Astrocyte of the spinal cord (primary cell): ENCODE results near the gene TRPM8.
"Not testable (repeated sequence)": the region's sequence is repeated elsewhere in the genome, so short reads cannot be mapped to it uniquely, and the experiment has no call there.

Experiments used
- DNase-seq: peaks from one replicate; pipeline ENCODE4 v3.0.0; 2011; ENCODE audit warnings: low read depth, low spot score
- H3K4me3 ChIP-seq: 2 replicates; pipeline ENCODE4 v1.5.1; 2011; ENCODE audit warnings: low read depth, mild to moderate bottlenecking, low read length, moderate library complexity
- in situ Hi-C: cut with HindIII; loops from 2 replicates; pipeline ENCODE4 v1.10.0; 2017; ENCODE audit warnings: low sequenced_read_pairs
- TF ChIP-seq, protein P1 (sequence below): IDR thresholded peaks from 2 replicates; pipeline ENCODE4 v1.5.1; 2012; ENCODE audit warnings: low read depth, mild to moderate bottlenecking, low read length, inconsistent platforms

The TRPM8 gene

DNA sequence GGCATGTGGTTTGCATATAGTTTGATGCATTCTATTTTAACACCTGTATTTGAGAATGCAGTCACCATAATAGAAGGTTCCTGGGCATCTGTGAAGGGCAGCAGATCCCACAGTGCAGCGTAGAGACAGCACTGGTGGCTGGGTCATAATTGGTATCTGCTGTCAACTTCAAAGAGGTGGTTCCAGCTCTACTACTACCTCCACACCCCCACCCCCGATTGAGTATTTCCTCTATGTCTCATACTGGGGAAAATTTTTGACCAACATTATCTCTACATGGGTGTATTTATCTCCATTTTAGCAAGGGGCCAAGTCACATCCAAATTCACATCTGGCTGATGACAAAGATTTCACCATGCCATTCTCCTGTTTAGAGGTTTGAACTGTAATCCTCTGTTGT, 43.0 kb downstream of the TRPM8 start:
- in situ Hi-C loops, result no loop called here
- no peak for DNase-seq
- TF ChIP-seq, protein P1, sequence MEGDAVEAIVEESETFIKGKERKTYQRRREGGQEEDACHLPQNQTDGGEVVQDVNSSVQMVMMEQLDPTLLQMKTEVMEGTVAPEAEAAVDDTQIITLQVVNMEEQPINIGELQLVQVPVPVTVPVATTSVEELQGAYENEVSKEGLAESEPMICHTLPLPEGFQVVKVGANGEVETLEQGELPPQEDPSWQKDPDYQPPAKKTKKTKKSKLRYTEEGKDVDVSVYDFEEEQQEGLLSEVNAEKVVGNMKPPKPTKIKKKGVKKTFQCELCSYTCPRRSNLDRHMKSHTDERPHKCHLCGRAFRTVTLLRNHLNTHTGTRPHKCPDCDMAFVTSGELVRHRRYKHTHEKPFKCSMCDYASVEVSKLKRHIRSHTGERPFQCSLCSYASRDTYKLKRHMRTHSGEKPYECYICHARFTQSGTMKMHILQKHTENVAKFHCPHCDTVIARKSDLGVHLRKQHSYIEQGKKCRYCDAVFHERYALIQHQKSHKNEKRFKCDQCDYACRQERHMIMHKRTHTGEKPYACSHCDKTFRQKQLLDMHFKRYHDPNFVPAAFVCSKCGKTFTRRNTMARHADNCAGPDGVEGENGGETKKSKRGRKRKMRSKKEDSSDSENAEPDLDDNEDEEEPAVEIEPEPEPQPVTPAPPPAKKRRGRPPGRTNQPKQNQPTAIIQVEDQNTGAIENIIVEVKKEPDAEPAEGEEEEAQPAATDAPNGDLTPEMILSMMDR, result no peak
- H3K4me3 ChIP-seq, result no peak overlapping the region

DNA sequence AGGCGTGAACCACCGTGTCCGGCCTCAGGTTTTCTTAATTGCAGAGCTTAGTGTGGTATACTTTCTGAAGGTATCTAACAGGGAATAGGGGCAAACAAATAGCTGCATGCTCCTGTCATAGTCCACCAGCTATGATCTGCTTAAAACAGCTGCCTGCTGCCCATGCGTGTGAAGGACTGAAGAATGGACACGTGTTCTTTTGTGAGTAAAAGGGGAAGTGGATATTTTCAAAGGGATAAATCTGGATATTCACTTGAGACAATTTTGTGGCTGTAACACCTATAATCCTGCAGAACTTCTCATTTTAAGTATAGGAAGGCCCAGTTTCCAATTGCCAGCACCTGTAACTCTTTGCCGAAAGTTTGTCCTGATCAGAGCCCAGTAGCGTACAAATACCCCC, 44.7 kb downstream of the TRPM8 start:
- TF ChIP-seq, protein P1, result no peak
- no peak for DNase-seq
- in situ Hi-C loops, result no loop called here
- H3K4me3 ChIP-seq, result no peak overlapping the region

DNA sequence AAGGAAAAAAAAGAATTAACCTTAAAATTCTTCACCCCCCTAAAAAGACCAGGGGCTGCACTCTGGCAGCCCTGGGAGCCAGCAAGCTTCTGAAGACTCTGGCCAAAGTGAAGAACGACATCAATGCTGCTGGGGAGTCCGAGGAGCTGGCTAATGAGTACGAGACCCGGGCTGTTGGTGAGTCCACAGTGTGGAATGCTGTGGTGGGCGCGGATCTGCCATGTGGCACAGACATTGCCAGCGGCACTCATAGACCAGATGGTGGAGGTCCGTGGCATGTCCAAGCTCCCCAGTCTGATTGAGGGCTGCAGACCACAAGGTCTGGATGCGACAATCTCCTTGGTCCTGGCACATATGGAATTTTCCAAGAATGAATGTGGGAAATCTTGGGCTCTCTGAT, 47.4 kb downstream of the TRPM8 start:
- DNase-seq, result peak; percentile 37
- in situ Hi-C loops, result no loop called here

DNA sequence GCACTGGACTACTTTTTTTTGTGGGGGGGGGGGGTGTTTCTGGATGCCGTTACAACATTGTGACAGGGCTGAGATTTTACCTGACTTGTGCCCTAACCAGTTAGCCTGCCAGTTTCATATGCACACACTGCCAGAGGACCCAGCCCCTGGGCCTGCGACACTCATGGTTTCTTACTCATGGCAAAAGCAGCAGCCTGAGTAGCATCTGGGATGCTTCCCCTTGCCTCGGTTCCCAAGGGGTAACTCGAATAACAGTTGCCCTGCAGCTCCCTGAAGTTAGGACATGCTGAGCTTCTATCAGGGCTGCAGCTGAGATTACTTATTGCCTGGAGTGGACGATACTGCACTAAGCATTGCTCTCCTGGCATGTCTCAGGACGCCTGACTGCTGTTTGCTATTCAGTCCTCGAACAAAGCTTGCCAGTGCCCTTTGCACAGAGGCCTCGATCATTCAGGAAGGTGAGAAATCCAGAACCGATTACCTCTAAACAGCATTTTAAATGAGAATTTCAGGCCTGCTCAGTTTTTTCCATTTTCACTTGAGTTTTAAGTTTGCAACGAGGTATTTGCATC, 47.9 kb downstream of the TRPM8 start:
- TF ChIP-seq, protein P1, result no peak
- in situ Hi-C loops, result no loop called here
- no peak overlapping the region for H3K4me3 ChIP-seq
- no peak for DNase-seq

More for the DNA sequence above, 47.4 kb downstream of the TRPM8 start:
- TF ChIP-seq, protein P1, result no peak
- no peak overlapping the region for H3K4me3 ChIP-seq

DNA sequence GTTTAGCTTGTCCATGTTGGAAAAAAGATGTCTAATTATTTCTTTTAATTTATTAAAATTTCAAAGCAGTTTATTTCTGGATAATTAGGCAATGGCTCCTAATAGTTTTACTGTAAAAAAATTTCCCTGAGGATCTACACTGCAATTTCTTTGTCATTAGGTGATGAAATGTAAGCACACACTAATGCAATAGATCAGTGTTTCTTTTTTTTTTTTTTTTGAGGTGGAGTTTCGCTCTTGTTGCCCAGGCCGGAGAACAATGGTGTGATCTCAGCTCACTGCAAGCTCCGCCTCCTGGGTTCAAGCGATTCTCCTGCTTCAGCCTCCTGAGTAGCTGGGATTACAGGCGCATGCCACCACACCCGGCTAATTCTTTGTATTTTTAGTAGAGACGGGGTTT, 48.5 kb downstream of the TRPM8 start:
- in situ Hi-C loops, DNase-seq, H3K4me3 ChIP-seq: not testable (repeated sequence)

DNA sequence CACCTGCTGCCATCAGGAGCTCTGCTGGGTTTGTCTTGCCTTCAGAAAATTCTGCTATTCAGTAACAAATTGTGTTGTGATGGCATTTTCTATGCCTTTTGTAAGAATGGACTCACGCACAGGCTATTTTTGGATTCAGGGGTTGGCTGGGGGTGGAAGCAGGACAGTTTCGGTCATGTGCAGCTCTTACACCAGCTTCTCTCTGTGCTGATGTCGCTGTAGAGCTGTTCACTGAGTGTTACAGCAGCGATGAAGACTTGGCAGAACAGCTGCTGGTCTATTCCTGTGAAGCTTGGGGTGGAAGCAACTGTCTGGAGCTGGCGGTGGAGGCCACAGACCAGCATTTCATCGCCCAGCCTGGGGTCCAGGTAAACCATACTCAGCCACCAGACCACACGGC, 49.2 kb downstream of the TRPM8 start:
- H3K4me3 ChIP-seq, result no peak overlapping the region
- TF ChIP-seq, protein P1, result no peak
- DNase-seq, result no peak
- in situ Hi-C loops, result no loop called here

DNA sequence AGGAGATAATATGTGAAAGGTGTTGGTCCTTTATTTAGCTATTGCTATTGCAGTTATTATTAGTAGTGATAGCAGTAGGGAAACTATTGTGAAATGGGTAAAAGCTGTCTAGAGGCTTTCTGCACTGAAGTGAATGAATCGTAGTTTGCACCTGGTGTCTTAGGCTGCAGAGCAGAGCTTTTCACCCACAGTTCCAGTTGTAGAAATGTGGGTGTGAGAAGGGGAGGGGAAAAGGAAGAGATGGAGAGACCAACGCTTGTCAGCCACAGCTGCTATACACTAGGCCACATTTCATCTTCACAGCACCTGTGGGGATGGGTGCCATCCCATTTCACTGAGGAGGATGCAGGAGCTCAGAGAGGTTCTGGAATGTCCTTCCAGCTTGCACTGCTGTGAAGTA, 50.0 kb downstream of the TRPM8 start:
- in situ Hi-C loops, result no loop called here
- no peak for DNase-seq
- TF ChIP-seq, protein P1, result no peak
- no peak overlapping the region for H3K4me3 ChIP-seq
